PC-9 (cell line): Measurements from ENCODE around the gene STAT4. TPM values are rescaled to one million over a fixed set of nuclear protein-coding genes. Genes with fewer than 3 reads are reported as not detected.

ENCODE experiments used
- BruUV-seq: library from RNA; stranded (reverse); fragments of 400-500 nt; replicated peaks from 2 replicates; lab custom pipeline; 2021; lab: Mats Ljungman, UMichigan
- CTCF ChIA-PET: fragments of 300-600 bp; sonication (Branson Sonifier 250); formaldehyde crosslinking; loops from one replicate; lab custom pipeline; 2022; ENCODE audit warnings: antibody characterized with exemption; lab: Charles Lee
- POLR2A ChIA-PET: fragments of 300-600 bp; sonication (Branson Sonifier 250); formaldehyde crosslinking; loops from one replicate; lab custom pipeline; 2022; ENCODE audit warnings: antibody characterized with exemption; ENCODE audit not compliant: unreplicated experiment; lab: Charles Lee
- DNase-seq, 2 experiments: peaks; one replicate each; pipeline versions ENCODE4 v3.0.0 to v3.0.0-alpha.2; 2015 to 2022; ENCODE audit warnings: mixed read lengths in 1 of 2
- H2AFZ ChIP-seq: fragments of 200-600 bp; sonication (generic); 2 replicates; pipeline ENCODE4 v1.8.1; 2017; ENCODE audit warnings: antibody characterized with exemption
- H3F3A ChIP-seq: fragments of 200-600 bp; sonication (generic); 2 replicates; pipeline ENCODE4 v1.8.1; 2017; ENCODE audit warnings: antibody characterized with exemption, mild to moderate bottlenecking, low read depth; ENCODE audit not compliant: insufficient read depth
- H3K27ac ChIP-seq: fragments of 200-600 bp; sonication (generic); 2 replicates; pipeline ENCODE4 v1.6.1; 2016; ENCODE audit warnings: mixed run types
- H3K27me3 ChIP-seq: fragments of 200-600 bp; sonication (generic); 2 replicates; pipeline ENCODE4 v1.6.1; 2016; ENCODE audit warnings: low read depth, mixed run types; ENCODE audit not compliant: insufficient read depth
- H3K36me3 ChIP-seq: fragments of 200-600 bp; sonication (generic); 2 replicates; pipeline ENCODE4 v1.6.1; 2016; ENCODE audit warnings: low read depth, mixed run types
- H3K4me1 ChIP-seq: fragments of 200-600 bp; sonication (generic); replicated peaks from 2 replicates; pipeline ENCODE4 v1.6.1; 2016; ENCODE audit warnings: mixed run types; ENCODE audit not compliant: insufficient read depth
- H3K4me2 ChIP-seq: fragments of 200-600 bp; sonication (generic); 2 replicates; pipeline ENCODE4 v1.6.1; 2017; ENCODE audit warnings: mixed run types
- H3K4me3 ChIP-seq: fragments of 200-600 bp; sonication (generic); 2 replicates; pipeline ENCODE4 v1.6.1; 2016; ENCODE audit warnings: mixed run types
- H3K79me2 ChIP-seq: fragments of 200-600 bp; sonication (generic); 2 replicates; pipeline ENCODE4 v1.6.1; 2017; ENCODE audit warnings: low read depth, mixed run types
- H3K9me2 ChIP-seq: fragments of 200-600 bp; sonication (generic); 2 replicates; pipeline ENCODE4 v1.8.1; 2017; ENCODE audit warnings: mild to moderate bottlenecking; ENCODE audit not compliant: insufficient read depth
- H3K9me3 ChIP-seq: fragments of 200-600 bp; sonication (generic); 2 replicates; pipeline ENCODE4 v1.8.1; 2016; ENCODE audit warnings: low read depth; ENCODE audit not compliant: insufficient read depth
- H4K20me1 ChIP-seq: fragments of 200-600 bp; sonication (generic); 2 replicates; pipeline ENCODE4 v1.8.1; 2017; ENCODE audit not compliant: insufficient read depth
- CTCF ChIP-seq: fragments of 200-600 bp; sonication (generic); conservative IDR thresholded peaks from 2 replicates; pipeline ENCODE4 v1.6.1; 2017; ENCODE audit warnings: mixed run types, antibody characterized with exemption, mild to moderate bottlenecking, moderate library complexity
- EZH2 ChIP-seq: fragments of 200-600 bp; sonication (generic); IDR thresholded peaks from 2 replicates; pipeline ENCODE4 v1.8.0; 2017; ENCODE audit warnings: antibody characterized with exemption, low read depth
- intact Hi-C: fragments of 100-400 bp; cut with micrococcal nuclease; formaldehyde crosslinking; loops from one replicate; pipeline ENCODE4 v1.10.0; 2022; ENCODE audit not compliant: unreplicated experiment
- total RNA-seq: library from RNA; stranded (reverse); gene quantifications from 2 replicates; pipeline ENCODE4 v1.2.3, GENCODE V29; 2021

STAT4 gene
- total RNA-seq, 1 experiment from 2014 or later = 0.70 TPM

DNA sequence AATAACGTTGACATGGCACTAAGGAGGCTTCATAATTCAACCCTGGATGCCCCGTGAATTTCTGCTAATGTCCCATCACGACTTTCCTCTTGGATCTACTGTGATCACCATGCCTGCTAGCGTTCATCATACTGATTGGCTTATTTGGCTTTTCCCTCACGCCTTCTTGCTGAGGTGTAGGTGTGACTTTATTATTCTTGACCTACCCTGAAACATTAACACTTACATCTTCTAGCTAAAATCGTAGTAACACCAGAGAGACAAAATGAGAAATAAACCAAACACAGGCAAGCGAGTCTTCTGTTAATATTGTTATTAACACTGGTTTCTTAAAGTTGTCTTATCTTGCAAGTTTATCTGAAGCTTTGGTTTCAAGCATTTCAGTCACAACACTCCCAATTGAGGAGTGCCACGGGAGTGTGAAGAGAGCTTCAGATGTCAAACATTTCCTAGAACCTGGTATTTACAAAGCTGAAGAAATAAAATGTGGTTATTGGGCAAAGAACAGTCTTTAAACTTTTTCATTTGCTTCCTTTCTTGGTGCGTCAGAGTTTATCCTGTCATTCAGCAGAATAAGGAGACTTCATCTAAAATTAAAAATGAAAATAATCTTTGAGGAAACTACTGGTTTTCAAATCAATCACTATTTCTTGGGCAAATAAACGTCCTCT lies 121.4 kb downstream of the STAT4 start:
- ChIA-PET POLR2A (no interaction called here), CTCF (no interaction called here)
- Histone ChIP-seq H3K4me1 (no peaks in the 10 kb centered on the region), H3K36me3 (no peaks in the 10 kb centered on the region), H3K9me3 (no peaks in the 10 kb centered on the region), H2AFZ (no peak overlapping the region), H3K79me2 (no peaks in the 10 kb centered on the region), H3K27ac (no peak overlapping the region), H4K20me1 (no peaks in the 10 kb centered on the region), H3K4me3 (no peak overlapping the region), H3K27me3 (no peaks in the 10 kb centered on the region), H3K9me2 (no peaks in the 10 kb centered on the region), H3F3A (no peaks in the 10 kb centered on the region), H3K4me2 (no peak overlapping the region)
- no peak for TF ChIP-seq EZH2
- no peak for TF ChIP-seq CTCF
- BruUV-seq = no TSS peak
- DNase-seq = no peak
- intact Hi-C loops = no loop called here

- CTCF ChIA-PET = no interaction called here
- no peaks in the 10 kb centered on the region for H3K79me2 ChIP-seq
- H2AFZ ChIP-seq = no peak overlapping the region
- H3K4me2 ChIP-seq = no peak overlapping the region
- no TSS peak for BruUV-seq
- H3K36me3 ChIP-seq = no peaks in the 10 kb centered on the region
- no peaks in the 10 kb centered on the region for H3K9me3 ChIP-seq
- no peaks in the 10 kb centered on the region for H3F3A ChIP-seq
- POLR2A ChIA-PET = no interaction called here
- H3K27ac ChIP-seq = no peak overlapping the region
- no peaks in the 10 kb centered on the region for H3K27me3 ChIP-seq
- H4K20me1 ChIP-seq = no peaks in the 10 kb centered on the region
- TF ChIP-seq CTCF = no peak
- no peak for TF ChIP-seq EZH2
- DNase-seq = no peak
- H3K9me2 ChIP-seq = no peaks in the 10 kb centered on the region
- no peak overlapping the region for H3K4me3 ChIP-seq
- 0 out of 2 replicates have a peak, but pooled peaks cover 3% of the 10 kb centered on the region for H3K4me1 ChIP-seq
- intact Hi-C loops = no loop called here
Observed at GRCh38 chr2:191026377-191026776, 124.4 kb downstream of the STAT4 start.

GRCh38 chr2:191025135-191025534 lies 125.7 kb downstream of the STAT4 start:
- H3K4me2 ChIP-seq = no peak overlapping the region
- no peak overlapping the region for H2AFZ ChIP-seq
- POLR2A ChIA-PET = no interaction called here
- H4K20me1 ChIP-seq = no peaks in the 10 kb centered on the region
- no peaks in the 10 kb centered on the region for H3K27me3 ChIP-seq
- 0 out of 2 replicates have a peak, but pooled peaks cover 6% of the 10 kb centered on the region for H3K4me1 ChIP-seq
- H3K36me3 ChIP-seq = no peaks in the 10 kb centered on the region
- no TSS peak for BruUV-seq
- intact Hi-C loops = no loop called here
- no peaks in the 10 kb centered on the region for H3K9me3 ChIP-seq
- CTCF ChIA-PET = no interaction called here
- H3K4me3 ChIP-seq = no peak overlapping the region
- no peaks in the 10 kb centered on the region for H3K9me2 ChIP-seq
- DNase-seq = no peak
- no peaks in the 10 kb centered on the region for H3F3A ChIP-seq
- H3K79me2 ChIP-seq = no peaks in the 10 kb centered on the region
- TF ChIP-seq CTCF (no peak), EZH2 (no peak)
- no peak overlapping the region for H3K27ac ChIP-seq
